ENCODE data around the gene FLNC.

The FLNC gene

DNA sequence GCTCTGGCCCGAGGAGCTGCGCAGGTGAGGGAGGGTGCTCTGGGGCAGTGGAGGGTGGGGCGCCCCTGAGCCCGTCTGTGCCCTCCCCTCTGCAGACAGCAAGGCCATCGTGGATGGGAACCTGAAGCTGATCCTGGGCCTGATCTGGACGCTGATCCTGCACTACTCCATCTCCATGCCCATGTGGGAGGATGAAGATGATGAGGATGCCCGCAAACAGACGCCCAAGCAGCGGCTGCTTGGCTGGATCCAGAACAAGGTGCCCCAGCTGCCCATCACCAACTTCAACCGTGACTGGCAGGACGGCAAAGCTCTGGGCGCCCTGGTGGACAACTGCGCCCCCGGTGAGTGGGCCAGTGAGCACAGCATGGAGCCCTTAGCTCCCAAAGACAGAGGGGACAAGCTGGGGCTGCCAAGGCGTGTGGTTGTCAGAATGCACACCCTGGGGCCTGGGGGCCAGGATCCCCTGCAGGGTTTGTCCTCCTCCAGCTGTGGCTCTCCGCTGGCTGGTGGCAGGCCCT, 5.1 kb downstream of the FLNC start:
- H3K9me3 Mint-ChIP-seq = no peaks in the 10 kb centered on the region
- DNase-seq (no peak), ATAC-seq (no peak)
- H3K27me3 Mint-ChIP-seq = peaks cover 33% of the 10 kb centered on the region
- H3K4me1 Mint-ChIP-seq = peaks cover 33% of the 10 kb centered on the region
- no peak overlapping the region for H3K27ac Mint-ChIP-seq
- H3K4me3 Mint-ChIP-seq = no peak overlapping the region

GRCh38 chr7:128835790-128836641, 5.8 kb downstream of the FLNC start:
- Mint-ChIP-seq H3K9me3 (no peaks in the 10 kb centered on the region), H3K4me3 (no peak overlapping the region), H3K4me1 (peaks cover 31% of the 10 kb centered on the region), H3K27ac (no peak overlapping the region), H3K27me3 (peaks cover 26% of the 10 kb centered on the region)
- no peak for ATAC-seq
- DNase-seq = no peak

- H3K4me3 Mint-ChIP-seq = no peak overlapping the region
- no peak overlapping the region for H3K27ac Mint-ChIP-seq
- DNase-seq = no peak
- H3K4me1 Mint-ChIP-seq = peaks cover 30% of the 10 kb centered on the region
- no peak for ATAC-seq
- H3K9me3 Mint-ChIP-seq = no peaks in the 10 kb centered on the region
- peaks cover 17% of the 10 kb centered on the region for H3K27me3 Mint-ChIP-seq
Observed at GRCh38 chr7:128836729-128837348, 6.6 kb downstream of the FLNC start.

GRCh38 chr7:128837521-128837921, 7.3 kb downstream of the FLNC start:
- H3K9me3 Mint-ChIP-seq = no peaks in the 10 kb centered on the region
- H3K27me3 Mint-ChIP-seq = peaks cover 11% of the 10 kb centered on the region
- ATAC-seq = no peak
- H3K27ac Mint-ChIP-seq = no peak overlapping the region
- peaks cover 29% of the 10 kb centered on the region for H3K4me1 Mint-ChIP-seq
- DNase-seq = no peak
- H3K4me3 Mint-ChIP-seq = no peak overlapping the region

DNA sequence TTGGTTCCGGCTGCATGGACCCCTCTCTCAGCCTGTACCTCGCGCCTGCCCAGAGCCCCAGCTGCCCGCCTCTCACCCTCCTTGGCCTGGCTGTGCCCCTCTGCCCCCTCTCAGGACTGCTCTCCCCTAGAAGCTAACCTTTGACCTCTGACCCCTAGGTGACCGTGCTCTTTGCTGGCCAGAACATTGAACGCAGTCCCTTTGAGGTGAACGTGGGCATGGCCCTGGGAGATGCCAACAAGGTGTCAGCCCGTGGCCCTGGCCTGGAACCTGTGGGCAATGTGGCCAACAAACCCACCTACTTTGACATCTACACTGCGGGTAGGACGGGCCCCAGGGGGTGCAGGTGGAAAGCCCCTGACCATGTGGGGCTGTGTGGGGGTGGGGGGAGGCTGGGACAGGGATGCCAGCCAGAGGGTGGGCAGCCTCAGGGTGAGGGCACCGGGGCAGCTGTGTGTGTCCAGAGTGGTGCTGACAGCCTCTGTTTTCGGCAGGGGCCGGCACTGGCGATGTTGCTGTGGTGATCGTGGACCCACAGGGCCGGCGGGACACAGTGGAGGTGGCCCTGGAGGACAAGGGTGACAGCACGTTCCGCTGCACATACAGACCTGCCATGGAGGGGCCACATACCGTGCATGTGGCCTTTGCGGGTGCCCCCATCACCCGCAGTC, 8.0 kb downstream of the FLNC start:
- DNase-seq = no peak
- Mint-ChIP-seq H3K4me3 (no peak overlapping the region), H3K27me3 (peaks cover 7% of the 10 kb centered on the region), H3K4me1 (peaks cover 24% of the 10 kb centered on the region), H3K9me3 (no peaks in the 10 kb centered on the region), H3K27ac (no peak overlapping the region)
- peak; percentile 6 for ATAC-seq

- H3K4me3 Mint-ChIP-seq = no peak overlapping the region
- DNase-seq (no peak), ATAC-seq (no peak)
- no peaks in the 10 kb centered on the region for H3K9me3 Mint-ChIP-seq
- no peaks in the 10 kb centered on the region for H3K27me3 Mint-ChIP-seq
- no peak overlapping the region for H3K27ac Mint-ChIP-seq
- H3K4me1 Mint-ChIP-seq = peaks cover 19% of the 10 kb centered on the region
Observed at GRCh38 chr7:128838981-128839731, 8.9 kb downstream of the FLNC start.

DNA sequence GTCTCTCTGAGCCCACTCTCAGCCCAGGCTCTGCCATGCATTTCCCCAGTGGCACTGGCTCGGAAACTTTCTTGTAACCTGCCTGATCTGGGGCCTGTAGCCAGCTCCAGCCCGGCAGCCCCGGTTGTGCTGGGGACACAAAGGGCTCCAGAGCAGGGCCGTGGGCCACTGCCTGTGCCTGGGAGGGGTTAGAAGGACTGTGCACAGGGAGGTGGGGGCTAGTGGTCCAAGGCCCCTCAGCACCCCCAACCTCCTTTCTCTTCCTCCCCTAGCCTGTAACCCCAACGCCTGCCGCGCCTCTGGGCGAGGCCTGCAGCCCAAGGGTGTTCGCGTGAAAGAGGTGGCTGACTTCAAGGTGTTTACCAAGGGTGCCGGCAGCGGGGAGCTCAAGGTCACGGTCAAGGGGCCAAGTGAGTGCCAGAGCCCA, 9.6 kb downstream of the FLNC start:
- Mint-ChIP-seq H3K4me3 (no peak overlapping the region), H3K27me3 (no peaks in the 10 kb centered on the region), H3K4me1 (peaks cover 19% of the 10 kb centered on the region), H3K9me3 (no peaks in the 10 kb centered on the region), H3K27ac (no peak overlapping the region)
- ATAC-seq (no peak), DNase-seq (no peak)

- H3K4me3 Mint-ChIP-seq = no peak overlapping the region
- ATAC-seq = no peak
Observed at GRCh38 chr7:128840326-128841170, 10.3 kb downstream of the FLNC start.

DNA sequence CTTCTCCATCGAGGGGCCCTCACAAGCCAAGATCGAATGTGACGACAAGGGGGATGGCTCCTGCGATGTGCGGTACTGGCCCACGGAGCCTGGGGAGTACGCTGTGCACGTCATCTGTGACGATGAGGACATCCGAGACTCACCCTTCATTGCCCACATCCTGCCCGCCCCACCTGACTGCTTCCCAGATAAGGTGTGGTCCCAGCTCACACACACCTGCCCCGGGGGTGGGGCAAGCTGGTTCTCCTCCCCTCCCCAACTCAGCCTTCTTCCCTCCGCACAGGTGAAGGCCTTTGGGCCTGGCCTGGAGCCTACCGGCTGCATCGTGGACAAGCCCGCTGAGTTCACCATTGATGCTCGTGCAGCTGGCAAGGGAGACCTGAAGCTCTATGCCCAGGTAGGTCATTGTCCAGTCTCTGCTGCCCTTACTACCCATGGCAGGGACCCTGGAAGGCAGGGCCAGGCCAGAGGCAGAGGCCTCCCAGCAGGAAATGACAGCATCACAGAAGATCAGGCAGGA, 11.0 kb downstream of the FLNC start:
- no peaks in the 10 kb centered on the region for H3K27me3 Mint-ChIP-seq
- no peak overlapping the region for H3K27ac Mint-ChIP-seq
- no peak for DNase-seq
- no peak for ATAC-seq
- no peaks in the 10 kb centered on the region for H3K9me3 Mint-ChIP-seq
- no peak overlapping the region for H3K4me3 Mint-ChIP-seq
- peaks cover 19% of the 10 kb centered on the region for H3K4me1 Mint-ChIP-seq

More at GRCh38 chr7:128840326-128841170, 10.3 kb downstream of the FLNC start:
- no peak for DNase-seq
- H3K27me3 Mint-ChIP-seq = no peaks in the 10 kb centered on the region
- H3K4me1 Mint-ChIP-seq = peaks cover 19% of the 10 kb centered on the region
- H3K9me3 Mint-ChIP-seq = no peaks in the 10 kb centered on the region
- H3K27ac Mint-ChIP-seq = no peak overlapping the region

DNA sequence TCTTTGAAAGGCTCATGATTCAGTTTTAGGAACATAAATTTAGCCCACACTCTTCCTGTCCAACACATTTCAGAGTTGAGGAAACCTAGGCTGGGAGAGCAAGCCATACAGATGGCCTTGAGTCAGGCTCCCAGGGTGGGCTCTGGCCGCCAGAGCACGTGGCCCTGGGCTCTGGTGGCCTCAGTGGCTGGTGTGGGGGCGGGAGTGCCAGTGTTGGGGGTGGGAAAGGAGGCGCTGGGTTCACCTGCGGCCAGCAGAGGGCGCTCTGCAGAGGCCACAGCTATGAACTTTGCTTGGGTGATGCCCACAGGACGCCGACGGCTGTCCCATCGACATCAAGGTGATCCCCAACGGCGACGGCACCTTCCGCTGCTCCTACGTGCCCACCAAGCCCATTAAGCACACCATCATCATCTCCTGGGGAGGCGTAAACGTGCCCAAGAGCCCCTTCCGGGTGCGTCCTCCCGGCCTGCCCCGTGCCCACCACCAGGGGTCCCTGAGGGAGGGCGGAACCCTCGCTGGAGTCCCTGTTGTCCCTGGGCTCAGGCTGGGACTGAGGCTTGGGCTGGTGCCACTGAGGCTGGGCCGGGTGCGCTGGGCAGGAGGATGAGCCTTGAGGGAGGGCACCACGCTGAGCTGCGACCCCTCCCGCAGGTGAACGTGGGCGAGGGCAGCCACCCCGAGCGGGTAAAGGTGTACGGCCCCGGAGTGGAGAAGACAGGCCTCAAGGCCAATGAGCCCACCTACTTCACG, 11.9 kb downstream of the FLNC start:
- H3K4me3 Mint-ChIP-seq = no peak overlapping the region
- DNase-seq = peak; percentile 61 to 68
- no peaks in the 10 kb centered on the region for H3K9me3 Mint-ChIP-seq

GRCh38 chr7:128842674-128843641, 12.8 kb downstream of the FLNC start:
- DNase-seq (no peak), ATAC-seq (no peak)
- Mint-ChIP-seq H3K27me3 (no peaks in the 10 kb centered on the region), H3K4me3 (no peak overlapping the region), H3K4me1 (peaks cover 19% of the 10 kb centered on the region), H3K9me3 (no peaks in the 10 kb centered on the region), H3K27ac (no peak overlapping the region)

More for the DNA sequence above, 11.9 kb downstream of the FLNC start:
- no peaks in the 10 kb centered on the region for H3K27me3 Mint-ChIP-seq
- ATAC-seq = peak; percentile 57
- peaks cover 19% of the 10 kb centered on the region for H3K4me1 Mint-ChIP-seq
- H3K27ac Mint-ChIP-seq = no peak overlapping the region

DNA sequence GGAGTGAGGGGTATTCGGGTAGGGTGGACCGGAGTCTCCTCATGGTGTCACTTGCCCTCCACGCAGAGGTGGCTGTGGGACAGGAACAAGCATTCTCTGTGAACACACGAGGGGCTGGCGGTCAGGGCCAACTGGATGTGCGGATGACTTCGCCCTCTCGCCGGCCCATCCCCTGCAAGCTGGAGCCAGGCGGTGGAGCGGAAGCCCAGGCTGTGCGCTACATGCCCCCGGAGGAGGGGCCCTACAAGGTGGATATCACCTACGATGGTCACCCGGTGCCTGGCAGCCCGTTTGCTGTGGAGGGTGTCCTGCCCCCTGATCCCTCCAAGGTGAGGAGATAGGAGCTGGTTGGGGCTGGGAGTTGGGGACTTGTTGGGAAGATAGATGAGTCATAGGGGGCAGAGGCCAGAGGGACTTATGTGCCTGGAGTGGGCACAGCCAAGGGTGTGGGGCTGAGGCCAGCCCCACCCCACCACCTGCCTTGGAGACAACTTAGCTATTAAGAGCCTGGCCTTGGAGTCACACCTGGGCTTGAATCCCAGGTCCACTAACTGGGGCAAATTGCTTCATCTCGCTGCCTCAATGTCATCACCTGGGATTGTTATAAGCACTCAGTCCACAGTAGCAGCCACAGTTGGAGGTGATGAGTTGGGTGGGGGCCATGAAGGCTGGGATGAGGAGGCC, 13.9 kb downstream of the FLNC start:
- no peak for ATAC-seq
- DNase-seq = no peak
- Mint-ChIP-seq H3K4me3 (no peak overlapping the region), H3K27ac (no peak overlapping the region), H3K9me3 (no peaks in the 10 kb centered on the region), H3K27me3 (no peaks in the 10 kb centered on the region), H3K4me1 (peaks cover 19% of the 10 kb centered on the region)

All from stimulated activated naive CD8-positive, alpha-beta T cell treated with anti-CD3 and anti-CD28 coated beads, Interleukin-15, amount 100 ng/mL, for 72 hours (primary cell).